ENCODE measurements around the gene PCBP2.
"Not testable (repeated sequence)": the region's sequence is repeated elsewhere in the genome, so short reads cannot be mapped to it uniquely, and the experiment has no call there.

The PCBP2 gene

GRCh38 chr12:53441040-53441833 is 10.7 kb upstream of the PCBP2 start, which contains the start of gene PRR13:
Gene PRR13, plus strand, starts transcription at chr12:53441734. Its CDS starts 981 bp downstream, at chr12:53442715.
- peak; percentile 95 for DNase-seq (ENCODE audit: low spot score)

- no peak for DNase-seq (ENCODE audit: low spot score)
Observed at GRCh38 chr12:53443955-53444354, 7.9 kb upstream of the PCBP2 start.

- not testable (repeated sequence) for DNase-seq (ENCODE audit: low spot score)
Observed at GRCh38 chr12:53444593-53445325, 7.1 kb upstream of the PCBP2 start.

- DNase-seq (ENCODE audit: low spot score): no peak
Observed at GRCh38 chr12:53450936-53451335, 966 bp upstream of the PCBP2 start.

GRCh38 chr12:53452159-53453077 is 516 bp downstream of the PCBP2 start:
- peak; percentile 90 for DNase-seq (ENCODE audit: low spot score)

- no peak for DNase-seq (ENCODE audit: low spot score)
Observed at GRCh38 chr12:53453953-53454640, 2.2 kb downstream of the PCBP2 start.

- no peak for DNase-seq (ENCODE audit: low spot score)
Observed at GRCh38 chr12:53454707-53455106, 2.8 kb downstream of the PCBP2 start.

GRCh38 chr12:53456654-53457366 is 4.9 kb downstream of the PCBP2 start:
- DNase-seq (ENCODE audit: low spot score): no peak

- no peak for DNase-seq (ENCODE audit: low spot score)
Observed at GRCh38 chr12:53459097-53459496, 7.2 kb downstream of the PCBP2 start.

GRCh38 chr12:53461059-53461458 is 9.2 kb downstream of the PCBP2 start:
- DNase-seq (ENCODE audit: low spot score): no peak

- DNase-seq (ENCODE audit: low spot score): no peak
Observed at GRCh38 chr12:53461591-53461990, 9.7 kb downstream of the PCBP2 start.

GRCh38 chr12:53462935-53463334 is 11.0 kb downstream of the PCBP2 start:
- DNase-seq (ENCODE audit: low spot score): no peak

GRCh38 chr12:53463802-53464560 is 12.1 kb downstream of the PCBP2 start:
- DNase-seq (ENCODE audit: low spot score): no peak

- no peak for DNase-seq (ENCODE audit: low spot score)
Observed at GRCh38 chr12:53464685-53465418, 12.9 kb downstream of the PCBP2 start.

GRCh38 chr12:53465679-53466078 is 13.8 kb downstream of the PCBP2 start:
- no peak for DNase-seq (ENCODE audit: low spot score)

- no peak for DNase-seq (ENCODE audit: low spot score)
Observed at GRCh38 chr12:53466640-53467039, 14.7 kb downstream of the PCBP2 start.

- DNase-seq (ENCODE audit: low spot score): no peak
Observed at GRCh38 chr12:53467082-53467481, 15.2 kb downstream of the PCBP2 start.

- no peak for DNase-seq (ENCODE audit: low spot score)
Observed at GRCh38 chr12:53467880-53468279, 16.0 kb downstream of the PCBP2 start.

GRCh38 chr12:53468282-53468681 is 16.4 kb downstream of the PCBP2 start:
- DNase-seq (ENCODE audit: low spot score): no peak
